PC-3 (cell line): ENCODE results near the gene EPS8. TPM values are rescaled to one million over a fixed set of nuclear protein-coding genes. Genes with fewer than 3 reads are reported as not detected.

Experiments used
- ATAC-seq: fragments of 200-7000 bp; cut with Tn5 transposase; 2 replicates; pipeline ENCODE4 v1.9.1; 2020; ENCODE audit warnings: mild to moderate bottlenecking, moderate library complexity
- BruUV-seq: library from RNA; stranded (reverse); fragments of 400-500 nt; replicated peaks from 2 replicates; lab custom pipeline; 2021; lab: Mats Ljungman, UMichigan
- CTCF ChIA-PET: fragments of 300-600 bp; sonication (Branson Sonifier 250); formaldehyde crosslinking; loops from one replicate; lab custom pipeline; 2022; ENCODE audit warnings: antibody characterized with exemption; lab: Charles Lee
- POLR2A ChIA-PET: fragments of 300-600 bp; sonication (Branson Sonifier 250); formaldehyde crosslinking; loops from one replicate; lab custom pipeline; 2022; ENCODE audit warnings: antibody characterized with exemption; ENCODE audit not compliant: unreplicated experiment; lab: Charles Lee
- DNase-seq: peaks from one replicate; pipeline ENCODE4 v3.0.0-alpha.2; 2015
- H2AFZ ChIP-seq: fragments of 300-600 bp; sonication (generic); 2 replicates; pipeline ENCODE4 v1.6.0; 2016; ENCODE audit warnings: antibody characterized with exemption, low read length
- H3F3A ChIP-seq: fragments of 300-600 bp; sonication (generic); one replicate; pipeline ENCODE4 v1.6.0; 2017; ENCODE audit warnings: antibody characterized with exemption, low read length, control low read depth, mild to moderate bottlenecking; ENCODE audit not compliant: unreplicated experiment
- H3K27ac ChIP-seq: fragments of 300-600 bp; sonication (generic); 2 replicates; pipeline ENCODE4 v1.5.1; 2016; ENCODE audit warnings: mild to moderate bottlenecking, low read length
- H3K27me3 ChIP-seq: fragments of 300-600 bp; sonication (generic); 2 replicates; pipeline ENCODE4 v1.6.1; 2016; ENCODE audit warnings: low read length, mixed read lengths
- H3K36me3 ChIP-seq: fragments of 300-600 bp; sonication (generic); 2 replicates; pipeline ENCODE4 v1.6.1; 2016; ENCODE audit warnings: low read depth, mixed run types, low read length, mixed read lengths
- H3K4me1 ChIP-seq: fragments of 300-600 bp; sonication (generic); 2 replicates; pipeline ENCODE4 v1.5.1; 2016; ENCODE audit warnings: low read length; ENCODE audit not compliant: insufficient read depth
- H3K4me2 ChIP-seq: fragments of 300-600 bp; sonication (generic); 2 replicates; pipeline ENCODE4 v1.6.0; 2016; ENCODE audit warnings: low read length
- H3K4me3 ChIP-seq: fragments of 300-600 bp; sonication (generic); 2 replicates; pipeline ENCODE4 v1.5.1; 2016; ENCODE audit warnings: mild to moderate bottlenecking, low read length, mixed read lengths
- H3K79me2 ChIP-seq: fragments of 300-600 bp; sonication (generic); 2 replicates; pipeline ENCODE4 v1.6.1; 2017; ENCODE audit warnings: low read length, mixed read lengths
- H3K9ac ChIP-seq: fragments of 300-600 bp; sonication (generic); 2 replicates; pipeline ENCODE4 v1.6.0; 2016; ENCODE audit warnings: mild to moderate bottlenecking, low read length
- H3K9me2 ChIP-seq: fragments of 300-600 bp; sonication (generic); replicated peaks from 2 replicates; pipeline ENCODE4 v1.6.1; 2016; ENCODE audit warnings: mixed run types, low read length, mixed read lengths
- H3K9me3 ChIP-seq: fragments of 300-600 bp; sonication (generic); 2 replicates; pipeline ENCODE4 v1.6.1; 2016; ENCODE audit warnings: low read length, mixed read lengths
- H4K20me1 ChIP-seq: fragments of 300-600 bp; sonication (generic); 2 replicates; pipeline ENCODE4 v1.6.1; 2016; ENCODE audit warnings: low read length, mixed read lengths
- CTCF ChIP-seq: fragments of 300-600 bp; sonication (generic); conservative IDR thresholded peaks from 2 replicates; pipeline ENCODE4 v1.5.1; 2017; ENCODE audit warnings: antibody characterized with exemption, low read depth, mild to moderate bottlenecking, low read length
- EZH2 ChIP-seq: fragments of 300-600 bp; sonication (generic); IDR thresholded peaks from one replicate; pipeline ENCODE4 v1.6.1; 2017; ENCODE audit warnings: antibody characterized with exemption, mild to moderate bottlenecking, low read length; ENCODE audit not compliant: unreplicated experiment
- EZH2phosphoT487 ChIP-seq: fragments of 300-600 bp; sonication (generic); IDR thresholded peaks from 2 replicates; pipeline ENCODE4 v1.6.1; 2018; ENCODE audit warnings: mild to moderate bottlenecking, antibody characterized with exemption, low read length, borderline replicate concordance
- intact Hi-C: fragments of 100-400 bp; cut with micrococcal nuclease; formaldehyde crosslinking; loops from 2 replicates; pipeline ENCODE4 v1.9.0; 2023
- total RNA-seq: library from RNA; depleted of rRNA; stranded (reverse); fragments of >200 nt; gene quantifications from 2 replicates; pipeline ENCODE4 v1.2.3, GENCODE V29; 2014

EPS8 gene
- total RNA-seq, 1 experiment from 2014 or later: 47.4 TPM

DNA sequence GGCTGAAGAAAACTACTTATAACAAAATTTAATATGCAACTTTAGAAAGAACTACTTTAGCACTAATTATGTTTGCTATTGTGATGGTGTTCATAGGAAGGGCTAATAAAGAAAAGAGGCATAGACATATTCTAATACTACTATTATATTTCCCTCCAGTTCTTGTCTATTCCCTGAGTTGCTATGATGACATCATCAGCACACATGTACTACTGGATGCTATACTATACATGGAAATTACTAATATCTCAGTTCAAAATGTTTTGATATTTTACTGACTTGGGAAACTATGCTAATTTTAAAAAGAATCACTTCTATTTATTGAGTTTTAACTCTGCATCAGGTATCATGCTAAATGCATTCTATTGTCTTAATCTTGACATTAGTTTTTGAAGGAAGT is 101.6 kb downstream of the EPS8 start:
- POLR2A ChIA-PET: no interaction called here
- no peak for TF ChIP-seq EZH2phosphoT487
- TF ChIP-seq EZH2: no peak
- TF ChIP-seq CTCF: no peak

GRCh38 chr12:15684896-15685658 is 104.1 kb downstream of the EPS8 start:
- CTCF ChIA-PET: no interaction called here

More for the DNA sequence above, 101.6 kb downstream of the EPS8 start:
- CTCF ChIA-PET: no interaction called here
- Histone ChIP-seq H3K9me2 (no peaks in the 10 kb centered on the region), H4K20me1 (no peaks in the 10 kb centered on the region), H3K27me3 (no peaks in the 10 kb centered on the region), H3K9ac (no peak overlapping the region), H3F3A (no peaks in the 10 kb centered on the region), H3K9me3 (no peaks in the 10 kb centered on the region), H3K36me3 (no peaks in the 10 kb centered on the region), H3K4me3 (no peak overlapping the region), H3K27ac (no peak overlapping the region), H3K4me2 (no peak overlapping the region), H3K79me2 (peaks cover 31% of the 10 kb centered on the region), H2AFZ (no peak overlapping the region), H3K4me1 (peaks cover 37% of the 10 kb centered on the region)
- intact Hi-C loops: no loop called here
- no peak for ATAC-seq
- BruUV-seq: no TSS peak
- DNase-seq: no peak

More at GRCh38 chr12:15684896-15685658, 104.1 kb downstream of the EPS8 start:
- POLR2A ChIA-PET: no interaction called here
- Histone ChIP-seq H3K9ac (no peak overlapping the region), H3K4me2 (no peak overlapping the region), H4K20me1 (no peaks in the 10 kb centered on the region), H3K9me3 (no peaks in the 10 kb centered on the region), H3K27ac (no peak overlapping the region), H3F3A (no peaks in the 10 kb centered on the region), H3K27me3 (no peaks in the 10 kb centered on the region), H3K79me2 (peaks cover 31% of the 10 kb centered on the region), H3K4me3 (no peak overlapping the region), H3K4me1 (peaks cover 36% of the 10 kb centered on the region), H3K9me2 (no peaks in the 10 kb centered on the region), H3K36me3 (no peaks in the 10 kb centered on the region), H2AFZ (no peak overlapping the region)
- ATAC-seq (no peak), DNase-seq (no peak)
- intact Hi-C loops: no loop called here
- no TSS peak for BruUV-seq
- TF ChIP-seq CTCF (no peak), EZH2phosphoT487 (no peak), EZH2 (no peak)
